NCI-H2081 (cell line): ENCODE measurements around the gene ZNF417.
"Not testable (repeated sequence)": the region's sequence is repeated elsewhere in the genome, so short reads cannot be mapped to it uniquely, and the experiment has no call there.

Source experiments
- DNase-seq, 2 experiments: peaks; one replicate each; lab custom pipeline; 2025; lab: John Stamatoyannopoulos, UW

The ZNF417 gene

DNA sequence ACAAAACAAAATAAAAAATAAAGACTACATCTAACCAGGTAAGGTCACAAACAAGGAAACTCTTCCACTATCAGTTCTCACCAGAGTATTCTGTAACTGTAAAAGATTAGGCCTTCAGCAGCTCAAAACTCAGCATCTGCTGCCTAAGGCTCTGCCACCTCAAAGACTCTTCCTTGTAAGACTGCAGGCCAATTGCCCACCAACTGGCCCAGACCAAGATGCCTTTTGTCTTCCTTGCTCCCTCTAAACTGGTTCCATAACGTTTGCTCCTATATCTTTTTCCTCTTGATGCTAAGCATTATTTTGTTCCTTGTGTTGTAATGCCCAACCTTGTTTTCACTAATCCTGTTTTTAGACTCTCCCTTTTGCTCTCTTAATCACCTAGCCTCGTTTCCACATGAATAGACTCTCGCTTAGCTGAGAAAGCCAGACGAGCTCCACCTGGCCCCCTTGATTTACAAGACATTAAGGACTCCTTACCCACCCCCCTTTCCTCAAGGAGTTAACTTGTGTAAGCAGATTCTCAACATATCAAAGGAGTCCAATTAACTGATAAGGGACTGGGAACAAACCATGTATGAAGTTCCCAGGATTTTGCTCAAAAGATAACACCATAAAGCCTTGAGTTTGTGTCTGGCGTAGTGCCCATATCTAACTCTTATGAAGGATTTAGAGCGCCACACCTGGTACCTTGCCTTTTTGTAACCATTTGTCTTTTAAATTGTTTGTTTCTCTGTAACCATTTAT, 29.0 kb downstream of the ZNF417 start:
- no peak for DNase-seq

GRCh38 chr19:57886046-57886445, 30.3 kb downstream of the ZNF417 start:
- no peak for DNase-seq

GRCh38 chr19:57873883-57874799, 42.3 kb downstream of the ZNF417 start:
- not testable (repeated sequence) for DNase-seq

GRCh38 chr19:57872450-57872849, 43.9 kb downstream of the ZNF417 start:
- no peak for DNase-seq

DNA sequence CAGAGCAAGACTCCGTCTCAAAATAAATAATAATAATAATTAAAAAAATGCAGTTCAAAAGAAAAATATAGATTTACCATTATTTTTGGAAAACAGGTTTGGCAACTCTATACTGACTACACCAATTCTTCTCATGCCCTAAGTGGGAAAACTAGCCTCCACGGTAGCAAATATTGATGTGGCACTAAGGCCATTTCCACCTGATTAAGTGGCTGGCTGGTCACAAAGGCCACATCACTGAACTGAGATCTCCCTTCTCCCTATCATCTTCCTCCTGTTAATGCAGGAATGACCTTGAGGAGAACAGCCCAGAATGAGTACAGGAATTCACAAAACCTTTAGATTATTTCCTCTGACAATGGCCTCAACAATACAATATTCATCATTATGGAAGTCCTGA, 46.2 kb downstream of the ZNF417 start:
- no peak for DNase-seq

GRCh38 chr19:57869655-57870054, 46.7 kb downstream of the ZNF417 start:
- DNase-seq = not testable (repeated sequence)

- no peak for DNase-seq
Measured at GRCh38 chr19:57867868-57868492, 48.4 kb downstream of the ZNF417 start.
